Fibroblast of the conjunctiva (primary cell): ENCODE data around the gene ALPK3.

Experiments used
- DNase-seq: peaks from one replicate; pipeline ENCODE4 v3.0.0-alpha.2; 2010; ENCODE audit warnings: low read depth

Gene ALPK3

GRCh38 chr15:84921121-84921520, 104.0 kb downstream of the ALPK3 start:
- no peak for DNase-seq

GRCh38 chr15:84922530-84922929, 105.4 kb downstream of the ALPK3 start:
- no peak for DNase-seq
